ENCODE measurements around the gene PEMT.
"Not testable (repeated sequence)": the region's sequence is repeated elsewhere in the genome, so short reads cannot be mapped to it uniquely, and the experiment has no call there.

Gene PEMT

GRCh38 chr17:17485420-17485819 lies 106.1 kb downstream of the PEMT start:
- no peak for DNase-seq (ENCODE audit: low read depth)

GRCh38 chr17:17484451-17484899 lies 107.0 kb downstream of the PEMT start:
- no peak for DNase-seq (ENCODE audit: low read depth)

GRCh38 chr17:17481860-17482259 lies 109.6 kb downstream of the PEMT start:
- DNase-seq (ENCODE audit: low read depth): no peak

- DNase-seq (ENCODE audit: low read depth): no peak
Observed at GRCh38 chr17:17480593-17481148, 110.8 kb downstream of the PEMT start.

GRCh38 chr17:17479209-17479608 lies 112.3 kb downstream of the PEMT start:
- no peak for DNase-seq (ENCODE audit: low read depth)

- DNase-seq (ENCODE audit: low read depth): peak; percentile 91
Observed at GRCh38 chr17:17476865-17477467, 114.5 kb downstream of the PEMT start, which contains the start of gene MED9. MED9 (plus strand) TSS chr17:17477000; CDS start chr17:17477042, 42 bp downstream.

- no peak for DNase-seq (ENCODE audit: low read depth)
Observed at GRCh38 chr17:17474341-17474740, 117.2 kb downstream of the PEMT start.

GRCh38 chr17:17472333-17472920 lies 119.1 kb downstream of the PEMT start:
- no peak for DNase-seq (ENCODE audit: low read depth)

- no peak for DNase-seq (ENCODE audit: low read depth)
Observed at GRCh38 chr17:17469996-17470395, 121.5 kb downstream of the PEMT start.

- no peak for DNase-seq (ENCODE audit: low read depth)
Observed at GRCh38 chr17:17469358-17469757, 122.2 kb downstream of the PEMT start.

GRCh38 chr17:17468217-17469010 lies 123.1 kb downstream of the PEMT start:
- DNase-seq (ENCODE audit: low read depth): no peak

- DNase-seq (ENCODE audit: low read depth): no peak
Observed at GRCh38 chr17:17467720-17468119, 123.8 kb downstream of the PEMT start.

- DNase-seq (ENCODE audit: low read depth): no peak
Observed at GRCh38 chr17:17467016-17467415, 124.5 kb downstream of the PEMT start.

GRCh38 chr17:17466511-17466910 lies 125.0 kb downstream of the PEMT start:
- no peak for DNase-seq (ENCODE audit: low read depth)

GRCh38 chr17:17465878-17466277 lies 125.6 kb downstream of the PEMT start:
- not testable (repeated sequence) for DNase-seq (ENCODE audit: low read depth)

- no peak for DNase-seq (ENCODE audit: low read depth)
Observed at GRCh38 chr17:17463821-17464220, 127.7 kb downstream of the PEMT start.

- DNase-seq (ENCODE audit: low read depth): no peak
Observed at GRCh38 chr17:17462048-17462824, 129.3 kb downstream of the PEMT start.

GRCh38 chr17:17460038-17460437 lies 131.5 kb downstream of the PEMT start:
- no peak for DNase-seq (ENCODE audit: low read depth)

GRCh38 chr17:17457680-17458079 lies 133.8 kb downstream of the PEMT start:
- no peak for DNase-seq (ENCODE audit: low read depth)

GRCh38 chr17:17456251-17456650 lies 135.3 kb downstream of the PEMT start:
- no peak for DNase-seq (ENCODE audit: low read depth)
